Embryonic facial prominence (tissue), 1 donor: ENCODE data around the gene DLG3.

Experiments
- DNase-seq: peaks from one replicate; pipeline ENCODE4 v3.0.0-alpha.2; 2016; ENCODE audit errors: extremely low spot score

DLG3 gene

DNA sequence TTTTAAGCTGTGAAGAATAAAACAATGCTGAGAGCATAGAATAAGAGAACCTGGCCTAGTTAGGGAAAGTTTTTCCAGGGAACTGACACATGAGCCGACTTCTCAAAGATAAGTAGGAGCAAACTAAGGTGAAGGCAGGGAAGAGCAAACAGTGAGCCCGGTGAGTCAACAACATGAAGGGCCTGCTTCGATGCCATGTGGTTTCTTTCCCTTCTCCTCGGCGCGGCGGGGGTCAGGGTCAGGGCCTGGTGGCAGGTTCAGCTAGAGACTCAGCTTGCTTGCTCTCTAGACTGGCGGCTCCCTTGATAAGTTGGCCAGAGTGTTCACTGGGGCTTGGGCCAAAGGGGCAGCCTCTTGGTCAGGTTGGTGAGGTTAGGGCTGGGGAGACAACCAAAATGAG, 81.1 kb downstream of the DLG3 start:
- DNase-seq, result no peak

DNA sequence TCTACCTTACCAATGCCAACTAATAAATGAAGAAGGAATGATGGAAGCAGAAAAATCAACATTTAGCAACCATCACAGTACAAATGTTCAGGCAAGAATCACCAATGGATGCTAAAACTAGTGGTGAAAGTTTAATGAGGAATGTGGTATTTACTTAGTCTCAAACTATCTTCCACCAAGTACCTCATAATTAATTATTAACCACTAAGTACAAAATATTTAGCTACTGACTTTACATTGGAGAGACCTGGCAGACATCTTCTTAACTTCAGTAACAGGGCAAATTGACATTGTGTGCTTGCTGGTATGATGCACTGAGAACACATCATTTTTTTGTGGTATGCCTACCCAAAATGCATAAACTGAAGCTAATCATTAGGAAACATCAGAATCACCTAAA, 82.4 kb downstream of the DLG3 start:
- no peak for DNase-seq

DNA sequence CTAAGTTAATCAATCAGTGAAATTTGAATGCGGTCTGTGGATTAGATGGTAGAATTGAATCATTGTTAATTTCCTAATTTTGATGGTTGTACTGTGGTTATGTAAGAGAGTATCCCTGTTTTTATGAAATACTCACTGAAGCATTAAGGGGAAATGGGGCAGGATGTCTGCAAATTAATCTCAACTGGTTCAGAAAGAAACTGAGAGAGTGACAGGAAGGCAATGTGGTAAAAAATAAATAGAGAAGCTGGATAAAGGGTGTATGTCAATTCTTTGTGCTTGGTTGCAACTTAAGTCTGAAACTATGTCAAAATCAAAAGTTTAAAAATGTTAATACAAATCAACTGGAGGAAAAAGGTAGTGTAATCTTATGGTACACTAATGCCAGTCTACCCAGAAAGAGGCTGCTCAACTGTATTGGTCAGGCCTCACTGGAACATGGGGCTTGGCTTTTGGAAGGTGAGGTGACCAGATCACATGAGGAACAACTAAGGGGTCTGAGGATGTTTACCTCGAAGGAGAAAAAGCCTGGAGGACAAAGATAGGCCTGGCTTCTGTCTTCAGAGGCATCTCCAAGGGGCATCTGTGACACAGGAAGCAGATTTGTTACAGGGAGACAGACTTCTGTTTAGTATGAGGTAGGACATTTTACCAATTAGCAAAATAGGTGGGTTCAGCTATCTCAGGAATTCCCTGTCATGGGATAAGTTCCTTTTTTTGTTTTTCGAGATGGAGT, 83.1 kb downstream of the DLG3 start:
- DNase-seq, result no peak

DNA sequence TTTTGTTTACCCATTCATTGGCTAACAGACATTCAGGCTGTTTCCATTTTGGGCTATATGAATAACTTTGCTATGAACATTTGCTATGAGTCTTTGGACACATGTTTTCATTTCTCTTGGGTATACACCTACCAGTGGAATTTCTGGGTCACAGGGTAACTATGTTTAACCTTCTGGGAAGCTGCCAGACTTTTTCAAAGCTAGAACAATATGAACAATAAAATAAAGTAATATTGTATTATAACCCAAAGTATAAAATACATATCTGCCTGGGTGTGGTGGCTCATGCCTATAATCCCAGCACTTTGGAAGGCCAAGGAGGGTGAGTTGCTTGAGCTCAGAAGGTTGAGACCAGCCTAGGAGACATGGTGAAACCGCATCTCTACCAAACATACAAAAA, 90.6 kb downstream of the DLG3 start:
- DNase-seq, result no peak

DNA sequence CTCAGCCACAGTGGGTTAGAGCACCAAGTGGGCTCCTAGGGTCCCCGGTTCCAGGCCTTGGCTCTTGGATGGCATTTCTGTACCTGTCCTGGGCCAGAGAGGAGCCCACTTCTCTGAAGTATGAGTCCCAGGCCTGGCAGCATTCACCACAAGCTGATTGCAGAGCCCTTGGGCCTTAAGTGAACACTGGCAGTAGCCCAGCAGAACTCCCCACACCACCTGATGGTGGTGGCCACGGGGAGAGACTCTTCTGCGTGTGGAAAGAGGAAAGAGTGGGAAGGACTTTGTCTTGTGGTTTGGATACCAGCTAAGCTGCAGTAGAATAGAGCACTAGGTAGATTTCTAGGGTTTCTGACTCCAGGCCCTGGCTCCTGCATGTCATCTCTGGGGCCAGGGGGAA, 104.8 kb downstream of the DLG3 start:
- no peak for DNase-seq

DNA sequence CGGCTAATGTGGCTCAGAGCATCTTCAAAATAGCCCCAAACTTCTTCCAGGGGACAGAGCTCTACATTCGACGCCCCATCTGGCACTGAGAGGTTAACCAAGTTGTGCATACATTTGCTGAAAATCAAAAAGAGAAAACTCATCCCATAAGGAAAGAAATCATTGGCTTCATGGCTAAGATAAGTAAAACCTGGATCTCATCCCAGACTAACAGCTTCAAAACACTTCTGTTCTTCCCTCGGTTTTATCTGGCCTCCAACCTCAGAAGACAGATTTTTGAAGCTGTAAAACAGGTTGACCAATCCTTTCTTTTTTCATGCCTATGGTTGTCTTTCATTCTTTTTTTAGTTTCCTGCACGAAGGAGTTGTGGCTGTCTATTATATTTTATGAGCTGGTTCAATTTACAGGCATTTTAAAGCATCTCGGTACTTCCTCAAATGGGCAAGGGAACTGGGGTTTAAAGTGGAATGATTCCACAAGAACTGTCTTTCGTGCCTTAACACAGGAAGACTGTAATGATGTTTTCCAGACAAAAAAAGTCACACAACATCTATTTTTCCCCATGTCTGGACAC, 107.6 kb downstream of the DLG3 start:
- no peak for DNase-seq

DNA sequence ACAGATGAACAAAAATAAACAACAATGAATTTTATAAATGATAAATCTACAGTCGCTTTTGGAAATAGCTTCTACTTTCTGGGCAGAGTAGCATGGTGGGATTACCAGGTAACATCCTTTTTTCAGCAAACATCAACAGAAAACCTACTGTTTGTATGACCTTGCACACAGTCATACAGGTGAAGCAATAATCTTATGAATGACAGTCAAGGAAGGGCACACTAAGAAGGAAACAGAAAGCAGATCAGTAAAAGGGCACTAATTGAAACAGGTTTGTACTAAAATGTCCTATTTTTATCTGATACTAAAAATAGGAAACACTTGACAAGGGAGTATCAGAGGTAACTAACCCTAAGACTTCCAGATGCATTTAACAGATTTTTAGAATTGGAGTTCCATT, 108.9 kb downstream of the DLG3 start:
- DNase-seq, result no peak

DNA sequence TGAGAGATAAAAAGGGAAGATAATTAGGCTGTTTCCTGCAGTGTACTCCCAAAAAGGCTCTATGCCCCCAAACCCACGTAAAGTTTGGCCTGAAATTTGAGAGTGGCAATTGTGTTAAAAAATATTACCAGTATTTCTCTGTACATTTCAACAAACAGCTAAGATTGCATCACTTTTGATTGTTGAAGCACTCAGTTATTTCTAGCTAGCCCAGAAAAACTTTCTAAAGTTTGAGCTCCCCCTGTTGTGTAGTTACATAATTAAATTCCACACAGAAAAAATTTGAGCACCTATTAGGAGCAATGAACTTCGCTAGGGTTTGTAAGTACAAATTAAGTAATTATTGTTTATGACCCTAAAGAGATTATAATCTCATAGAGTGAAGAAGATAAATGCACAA, 109.4 kb downstream of the DLG3 start:
- no peak for DNase-seq

DNA sequence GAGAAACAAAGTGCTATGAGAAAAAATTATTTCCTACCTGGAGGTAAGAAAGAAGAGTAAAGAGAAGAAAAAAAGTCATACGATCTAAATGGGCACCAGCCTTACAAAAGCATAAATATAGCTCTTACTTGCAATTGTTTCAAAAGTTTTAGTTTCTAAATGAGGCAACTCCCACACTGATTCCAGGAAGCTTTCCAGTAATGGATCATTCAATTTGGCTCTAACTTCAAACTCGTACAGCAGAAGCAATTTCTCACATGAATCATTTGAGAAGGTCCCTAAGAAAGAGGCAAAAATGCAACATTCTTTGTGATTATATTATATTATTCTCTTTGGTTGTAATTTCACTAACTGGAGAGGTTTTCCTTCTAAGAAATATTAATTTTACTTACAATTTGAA, 109.9 kb downstream of the DLG3 start:
- DNase-seq, result no peak

DNA sequence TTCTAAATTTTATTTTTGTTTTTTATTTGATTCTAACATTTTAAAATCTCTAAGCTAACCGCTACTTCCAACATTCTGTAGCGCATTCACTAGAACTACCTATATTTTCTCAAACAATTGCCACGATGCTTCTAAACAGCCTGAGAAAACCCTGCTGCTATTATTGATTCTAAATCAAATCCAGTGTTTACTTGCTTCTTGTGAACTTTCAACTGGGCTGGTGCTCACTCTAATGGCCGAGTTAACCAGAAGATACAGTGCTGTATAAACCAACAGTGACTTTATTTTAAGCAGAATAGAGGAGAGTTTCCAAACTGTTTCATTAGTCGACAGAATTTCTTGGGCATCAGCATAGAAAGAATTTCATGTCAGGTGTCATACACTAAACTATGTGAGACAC, 110.3 kb downstream of the DLG3 start:
- no peak for DNase-seq
